HCT116 (cell line): ENCODE data around the gene ZDHHC19.

Experiments
- CEBPB ChIP-seq: IDR thresholded peaks from 2 replicates; pipeline ENCODE4 v1.6.1; 2012; ENCODE audit warnings: low read depth
- EZH2phosphoT487 ChIP-seq: fragments of 200-600 bp; IDR thresholded peaks from 2 replicates; pipeline ENCODE4 v1.6.1; 2018; ENCODE audit warnings: antibody characterized with exemption, borderline replicate concordance
- JUND ChIP-seq: IDR thresholded peaks from 2 replicates; pipeline ENCODE4 v1.6.1; 2012
- POLR2A ChIP-seq: IDR thresholded peaks from 2 replicates; pipeline ENCODE4 v1.7.0; 2011; ENCODE audit warnings: borderline replicate concordance; ENCODE audit not compliant: insufficient read depth, insufficient read length; ENCODE audit errors: extremely low read depth
- POLR2AphosphoS5 ChIP-seq: IDR thresholded peaks from 2 replicates; pipeline ENCODE4 v1.6.1; 2011; ENCODE audit warnings: mild to moderate bottlenecking, low read depth, low read length, moderate library complexity
- RAD21 ChIP-seq: IDR thresholded peaks from 2 replicates; pipeline ENCODE4 v1.6.1; 2012; ENCODE audit warnings: low read depth, mild to moderate bottlenecking
- SP1 ChIP-seq: IDR thresholded peaks from 2 replicates; pipeline ENCODE4 v1.6.1; 2012; ENCODE audit warnings: low read depth
- YY1 ChIP-seq: IDR thresholded peaks from 2 replicates; pipeline ENCODE4 v1.6.1; 2011; ENCODE audit warnings: low read length, low read depth, moderate library complexity, mild to moderate bottlenecking; ENCODE audit not compliant: insufficient replicate concordance; ENCODE audit errors: extremely low read depth
- TF ChIP-seq, protein P1 (sequence below), 3 experiments: fragments of 200-600 bp in 1 of 3; sonication (generic) in 1 of 3; IDR thresholded peaks in 2 of 3; conservative IDR thresholded peaks in 1 of 3; 2 replicates each; pipeline ENCODE4 v1.5.1; 2012 to 2017; ENCODE audit warnings: low read depth in 2 of 3, low read length in 2 of 3, antibody characterized with exemption in 1 of 3, borderline replicate concordance in 1 of 3, control low read depth in 1 of 3, mild to moderate bottlenecking in 1 of 3, mixed read lengths in 1 of 3, mixed run types in 1 of 3, moderate library complexity in 1 of 3; ENCODE audit not compliant: insufficient read depth in 1 of 3
- TF ChIP-seq, protein P2 (sequence below): IDR thresholded peaks from 2 replicates; pipeline ENCODE4 v1.6.1; 2012

- TF ChIP-seq POLR2A (no peak), RAD21 (no peak), SP1 (no peak), CEBPB (no peak), JUND (no peak), EZH2phosphoT487 (no peak), YY1 (no peak), POLR2AphosphoS5 (no peak)
- TF ChIP-seq, protein P1, sequence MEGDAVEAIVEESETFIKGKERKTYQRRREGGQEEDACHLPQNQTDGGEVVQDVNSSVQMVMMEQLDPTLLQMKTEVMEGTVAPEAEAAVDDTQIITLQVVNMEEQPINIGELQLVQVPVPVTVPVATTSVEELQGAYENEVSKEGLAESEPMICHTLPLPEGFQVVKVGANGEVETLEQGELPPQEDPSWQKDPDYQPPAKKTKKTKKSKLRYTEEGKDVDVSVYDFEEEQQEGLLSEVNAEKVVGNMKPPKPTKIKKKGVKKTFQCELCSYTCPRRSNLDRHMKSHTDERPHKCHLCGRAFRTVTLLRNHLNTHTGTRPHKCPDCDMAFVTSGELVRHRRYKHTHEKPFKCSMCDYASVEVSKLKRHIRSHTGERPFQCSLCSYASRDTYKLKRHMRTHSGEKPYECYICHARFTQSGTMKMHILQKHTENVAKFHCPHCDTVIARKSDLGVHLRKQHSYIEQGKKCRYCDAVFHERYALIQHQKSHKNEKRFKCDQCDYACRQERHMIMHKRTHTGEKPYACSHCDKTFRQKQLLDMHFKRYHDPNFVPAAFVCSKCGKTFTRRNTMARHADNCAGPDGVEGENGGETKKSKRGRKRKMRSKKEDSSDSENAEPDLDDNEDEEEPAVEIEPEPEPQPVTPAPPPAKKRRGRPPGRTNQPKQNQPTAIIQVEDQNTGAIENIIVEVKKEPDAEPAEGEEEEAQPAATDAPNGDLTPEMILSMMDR (IDR thresholded peaks at IDR 0.05 in 2 of 3, conservative IDR thresholded peaks at IDR 0.05 in 1 of 3; ENCODE audit: borderline replicate concordance in 1 of 3, insufficient read depth in 1 of 3, low read depth in 2 of 3, low read length in 2 of 3) = no peak
- TF ChIP-seq, protein P2, sequence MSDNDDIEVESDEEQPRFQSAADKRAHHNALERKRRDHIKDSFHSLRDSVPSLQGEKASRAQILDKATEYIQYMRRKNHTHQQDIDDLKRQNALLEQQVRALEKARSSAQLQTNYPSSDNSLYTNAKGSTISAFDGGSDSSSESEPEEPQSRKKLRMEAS = no peak
Observed at GRCh38 chr3:196218155-196218712, 7.0 kb upstream of the ZDHHC19 start.
